ENCODE results near the gene IBA57.

GRCh38 chr1:228151180-228151925, 14.3 kb upstream of the IBA57 start:
- TF ChIP-seq TEAD4 (IDR thresholded peaks at IDR 0.05; ENCODE audit: borderline replicate concordance, insufficient read depth) (no peak), EP300 (IDR thresholded peaks at IDR 0.05; ENCODE audit: borderline replicate concordance in 1 of 2, low read depth in 1 of 2, low read length in 1 of 2) (no peak), CTCF (IDR thresholded peaks at IDR 0.05) (no peak), ELF1 (IDR thresholded peaks at IDR 0.05) (no peak), POLR2AphosphoS5 (IDR thresholded peaks at IDR 0.05; ENCODE audit: low read depth, low read length) (no peak), ZBTB33 (IDR thresholded peaks at IDR 0.05; ENCODE audit: borderline replicate concordance, low read depth) (no peak), GABPA (IDR thresholded peaks at IDR 0.05; ENCODE audit: low read depth) (no peak), PBX3 (IDR thresholded peaks at IDR 0.05) (no peak), MAX (IDR thresholded peaks at IDR 0.05; ENCODE audit: low read depth) (no peak)
